ENCODE data around the gene ALX3.
"Not testable (repeated sequence)": the region's sequence is repeated elsewhere in the genome, so short reads cannot be mapped to it uniquely, and the experiment has no call there.

Gene ALX3

GRCh38 chr1:110047463-110047862 lies 23.0 kb downstream of the ALX3 start:
- DNase-seq (ENCODE audit: low spot score) = no peak

- DNase-seq (ENCODE audit: low spot score) = no peak
Observed at GRCh38 chr1:110043016-110043415, 27.5 kb downstream of the ALX3 start.

- DNase-seq (ENCODE audit: low spot score) = no peak
Observed at GRCh38 chr1:110040548-110040947, 29.9 kb downstream of the ALX3 start.

GRCh38 chr1:110039641-110040040 lies 30.8 kb downstream of the ALX3 start:
- DNase-seq (ENCODE audit: low spot score) = no peak

GRCh38 chr1:110038271-110038670 lies 32.2 kb downstream of the ALX3 start:
- no peak for DNase-seq (ENCODE audit: low spot score)

- no peak for DNase-seq (ENCODE audit: low spot score)
Observed at GRCh38 chr1:110035236-110035752, 35.2 kb downstream of the ALX3 start.

GRCh38 chr1:110034451-110035235 lies 35.8 kb downstream of the ALX3 start, which contains the start of gene STRIP1:
STRIP1 (plus strand) TSS chr1:110034624; CDS start chr1:110034638, 14 bp downstream.
- peak; percentile 97 for DNase-seq (ENCODE audit: low spot score)

- no peak for DNase-seq (ENCODE audit: low spot score)
Observed at GRCh38 chr1:110034040-110034450, 36.4 kb downstream of the ALX3 start.

- DNase-seq (ENCODE audit: low spot score) = no peak
Observed at GRCh38 chr1:110033421-110033820, 37.1 kb downstream of the ALX3 start.

GRCh38 chr1:110032327-110032726 lies 38.1 kb downstream of the ALX3 start:
- DNase-seq (ENCODE audit: low spot score) = no peak

GRCh38 chr1:110030687-110031086 lies 39.8 kb downstream of the ALX3 start:
- not testable (repeated sequence) for DNase-seq (ENCODE audit: low spot score)

- DNase-seq (ENCODE audit: low spot score) = no peak
Observed at GRCh38 chr1:110024613-110025012, 45.9 kb downstream of the ALX3 start.

GRCh38 chr1:110021285-110021684 lies 49.2 kb downstream of the ALX3 start:
- no peak for DNase-seq (ENCODE audit: low spot score)

- no peak for DNase-seq (ENCODE audit: low spot score)
Observed at GRCh38 chr1:110019770-110020169, 50.7 kb downstream of the ALX3 start.

GRCh38 chr1:110018396-110018795 lies 52.1 kb downstream of the ALX3 start:
- no peak for DNase-seq (ENCODE audit: low spot score)

- DNase-seq (ENCODE audit: low spot score) = no peak
Observed at GRCh38 chr1:110017792-110018191, 52.7 kb downstream of the ALX3 start.

GRCh38 chr1:110012100-110012780 lies 58.2 kb downstream of the ALX3 start:
- no peak for DNase-seq (ENCODE audit: low spot score)

GRCh38 chr1:110011527-110012041 lies 58.9 kb downstream of the ALX3 start:
- DNase-seq (ENCODE audit: low spot score) = peak; percentile 24

All from LoVo (cell line).